ENCODE data around the gene CBLN1.

DNA sequence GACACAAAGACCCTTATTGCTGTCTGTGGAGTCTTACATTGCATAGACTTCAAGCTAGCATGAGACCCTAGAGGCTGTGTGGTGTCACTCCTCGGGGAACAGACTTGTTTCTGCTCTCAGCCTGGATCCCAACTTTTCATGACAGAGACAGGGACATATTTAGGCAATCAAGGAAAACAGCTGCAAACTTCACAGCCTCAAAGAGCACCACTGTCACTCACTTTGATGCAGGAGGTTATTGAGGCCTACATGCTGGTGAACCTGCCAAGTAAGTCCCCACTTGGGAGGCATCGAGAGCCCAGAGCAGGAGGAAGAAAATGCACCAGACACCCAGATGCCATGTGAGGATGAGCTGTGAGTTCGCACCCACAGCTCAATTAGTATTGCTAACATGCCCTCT, 10.3 kb downstream of the CBLN1 start:
- TF ChIP-seq, protein P1, sequence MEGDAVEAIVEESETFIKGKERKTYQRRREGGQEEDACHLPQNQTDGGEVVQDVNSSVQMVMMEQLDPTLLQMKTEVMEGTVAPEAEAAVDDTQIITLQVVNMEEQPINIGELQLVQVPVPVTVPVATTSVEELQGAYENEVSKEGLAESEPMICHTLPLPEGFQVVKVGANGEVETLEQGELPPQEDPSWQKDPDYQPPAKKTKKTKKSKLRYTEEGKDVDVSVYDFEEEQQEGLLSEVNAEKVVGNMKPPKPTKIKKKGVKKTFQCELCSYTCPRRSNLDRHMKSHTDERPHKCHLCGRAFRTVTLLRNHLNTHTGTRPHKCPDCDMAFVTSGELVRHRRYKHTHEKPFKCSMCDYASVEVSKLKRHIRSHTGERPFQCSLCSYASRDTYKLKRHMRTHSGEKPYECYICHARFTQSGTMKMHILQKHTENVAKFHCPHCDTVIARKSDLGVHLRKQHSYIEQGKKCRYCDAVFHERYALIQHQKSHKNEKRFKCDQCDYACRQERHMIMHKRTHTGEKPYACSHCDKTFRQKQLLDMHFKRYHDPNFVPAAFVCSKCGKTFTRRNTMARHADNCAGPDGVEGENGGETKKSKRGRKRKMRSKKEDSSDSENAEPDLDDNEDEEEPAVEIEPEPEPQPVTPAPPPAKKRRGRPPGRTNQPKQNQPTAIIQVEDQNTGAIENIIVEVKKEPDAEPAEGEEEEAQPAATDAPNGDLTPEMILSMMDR (conservative IDR thresholded peaks at IDR 0.05 in 1 of 2, IDR thresholded peaks at IDR 0.05 in 1 of 2; ENCODE audit: low read depth in 1 of 2, low read length in 2 of 2): no peak
- TF ChIP-seq EZH2 (IDR thresholded peaks at IDR 0.05; ENCODE audit: low read length, missing control alignments): no peak

All from fibroblast of lung (primary cell).